NCI-H1048 (cell line): Measurements from ENCODE around the gene SLC30A9.

ENCODE experiments used
- DNase-seq: peaks from one replicate; lab custom pipeline; 2025; lab: John Stamatoyannopoulos, UW

Gene SLC30A9

GRCh38 chr4:41990365-41991111, at the start of gene SLC30A9:
Gene SLC30A9 (plus strand): TSS chr4:41990530. CDS start chr4:41990652, 122 bp downstream.
- peak; percentile 88 for DNase-seq

GRCh38 chr4:41940834-41941233, 49.5 kb upstream of the SLC30A9 start:
- no peak for DNase-seq

- no peak for DNase-seq
These were observed 46.8 kb upstream of the SLC30A9 start for GRCh38 chr4:41943506-41943905.

GRCh38 chr4:41944089-41944488, 46.2 kb upstream of the SLC30A9 start:
- no peak for DNase-seq

GRCh38 chr4:41949531-41949930, 40.8 kb upstream of the SLC30A9 start:
- DNase-seq = no peak

GRCh38 chr4:41957634-41958033, 32.7 kb upstream of the SLC30A9 start:
- no peak for DNase-seq

- no peak for DNase-seq
These were observed 27.2 kb upstream of the SLC30A9 start for GRCh38 chr4:41963105-41963504.

GRCh38 chr4:41964401-41964800, 25.9 kb upstream of the SLC30A9 start:
- no peak for DNase-seq

GRCh38 chr4:41967392-41967791, 22.9 kb upstream of the SLC30A9 start:
- no peak for DNase-seq

GRCh38 chr4:41969671-41970070, 20.7 kb upstream of the SLC30A9 start:
- DNase-seq = no peak

- no peak for DNase-seq
These were observed 15.0 kb upstream of the SLC30A9 start for GRCh38 chr4:41975341-41975740.

GRCh38 chr4:41976775-41977516, 13.4 kb upstream of the SLC30A9 start:
- DNase-seq = no peak

- no peak for DNase-seq
These were observed 12.6 kb upstream of the SLC30A9 start for GRCh38 chr4:41977709-41978108.

- DNase-seq = no peak
These were observed 8.9 kb upstream of the SLC30A9 start, which contains the start of gene DCAF4L1 for GRCh38 chr4:41981456-41981855. Gene DCAF4L1 (plus strand): TSS chr4:41981756. CDS start chr4:41981793, 37 bp downstream.

- DNase-seq = no peak
These were observed 7.6 kb upstream of the SLC30A9 start for GRCh38 chr4:41982716-41983115.

GRCh38 chr4:41985151-41985550, 5.2 kb upstream of the SLC30A9 start:
- DNase-seq = no peak

- DNase-seq = no peak
These were observed 351 bp upstream of the SLC30A9 start for GRCh38 chr4:41989994-41990364.

GRCh38 chr4:41991916-41992767, 1.8 kb downstream of the SLC30A9 start:
- DNase-seq = no peak

GRCh38 chr4:41992967-41993857, 2.9 kb downstream of the SLC30A9 start:
- DNase-seq = no peak

- no peak for DNase-seq
These were observed 4.2 kb downstream of the SLC30A9 start for GRCh38 chr4:41994461-41994985.

- no peak for DNase-seq
These were observed 7.7 kb downstream of the SLC30A9 start for GRCh38 chr4:41998019-41998418.
